AG04450 (cell line): Measurements from ENCODE around the gene TNFRSF6B. TPM values are rescaled to one million over a fixed set of nuclear protein-coding genes. Genes with fewer than 3 reads are reported as not detected.

Source experiments
- CTCF ChIA-PET: fragments of 300-600, 350-600 bp; formaldehyde crosslinking; extraction: SDS; loops from one replicate; lab custom pipeline; 2022; ENCODE audit warnings: antibody characterized with exemption, inconsistent platforms; lab: Charles Lee
- POLR2A ChIA-PET: fragments of 350-600 bp; formaldehyde crosslinking; extraction: SDS; loops from one replicate; lab custom pipeline; 2021; ENCODE audit warnings: antibody characterized with exemption, inconsistent platforms; lab: Yijun Ruan, JAX
- DNase-seq: peaks from one replicate; pipeline ENCODE4 v3.0.0-alpha.2; 2011; ENCODE audit warnings: low read depth, low spot score
- H3K27ac ChIP-seq: one replicate; pipeline ENCODE4 v1.5.1; 2012; ENCODE audit warnings: low read depth, low read length, control low read depth
- H3K27me3 ChIP-seq: one replicate; pipeline ENCODE4 v1.6.0; 2012; ENCODE audit warnings: low read length; ENCODE audit not compliant: control insufficient read depth, insufficient read depth
- H3K4me3 ChIP-seq: 2 replicates; pipeline ENCODE4 v1.5.1; 2011; ENCODE audit warnings: mild to moderate bottlenecking, low read depth, low read length, control low read depth
- H3K9me3 ChIP-seq: 2 replicates; pipeline ENCODE4 v1.5.1; 2012; ENCODE audit warnings: low read length; ENCODE audit not compliant: control insufficient read depth, insufficient read depth
- polyA plus RNA-seq: library from polyadenylated mRNA; depleted of rRNA; stranded (reverse); fragments of >200 nt; gene quantifications from 2 replicates; pipeline ENCODE4 v1.2.3, GENCODE V29; 2011; rRNA removed
- small RNA-seq: library from RNA; depleted of rRNA; stranded (forward); fragments of <200 nt; gene quantifications from one replicate; pipeline ENCODE3, GENCODE V24; 2012; ENCODE audit warnings: low read depth; ENCODE audit not compliant: insufficient read length
- TF ChIP-seq, protein P1 (sequence below): IDR thresholded peaks from 2 replicates; pipeline ENCODE4 v1.5.1; 2011; ENCODE audit warnings: low read depth, low read length, control low read depth, inconsistent platforms

The TNFRSF6B gene
- polyA plus RNA-seq, 1 experiment = 2.5 TPM

DNA sequence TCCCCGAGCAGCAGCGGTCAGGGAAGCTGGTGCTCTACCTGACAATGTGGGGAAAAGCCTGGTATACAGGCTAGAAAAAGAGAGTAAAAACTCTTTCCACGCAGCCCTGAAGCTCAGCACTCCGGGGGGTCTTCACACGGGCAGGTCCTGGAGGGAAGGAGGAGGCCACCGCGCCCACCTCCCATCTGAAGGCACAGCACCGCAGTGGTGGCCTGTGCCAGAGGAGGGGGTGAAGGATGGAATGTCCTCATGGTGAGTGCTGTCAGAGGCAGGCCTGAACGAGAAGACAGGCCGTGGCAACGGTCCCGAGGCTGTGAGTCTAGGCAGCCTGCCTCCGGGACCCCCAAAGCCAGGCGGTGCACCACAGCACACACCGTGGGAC is 49.0 kb downstream of the TNFRSF6B start:
- DNase-seq = no peak
- CTCF ChIA-PET = no interaction called here
- H3K27me3 ChIP-seq = no peaks in the 10 kb centered on the region
- no peak overlapping the region for H3K27ac ChIP-seq
- H3K9me3 ChIP-seq = no peaks in the 10 kb centered on the region; the same call in 1 of the 2 replicates
- TF ChIP-seq, protein P1, sequence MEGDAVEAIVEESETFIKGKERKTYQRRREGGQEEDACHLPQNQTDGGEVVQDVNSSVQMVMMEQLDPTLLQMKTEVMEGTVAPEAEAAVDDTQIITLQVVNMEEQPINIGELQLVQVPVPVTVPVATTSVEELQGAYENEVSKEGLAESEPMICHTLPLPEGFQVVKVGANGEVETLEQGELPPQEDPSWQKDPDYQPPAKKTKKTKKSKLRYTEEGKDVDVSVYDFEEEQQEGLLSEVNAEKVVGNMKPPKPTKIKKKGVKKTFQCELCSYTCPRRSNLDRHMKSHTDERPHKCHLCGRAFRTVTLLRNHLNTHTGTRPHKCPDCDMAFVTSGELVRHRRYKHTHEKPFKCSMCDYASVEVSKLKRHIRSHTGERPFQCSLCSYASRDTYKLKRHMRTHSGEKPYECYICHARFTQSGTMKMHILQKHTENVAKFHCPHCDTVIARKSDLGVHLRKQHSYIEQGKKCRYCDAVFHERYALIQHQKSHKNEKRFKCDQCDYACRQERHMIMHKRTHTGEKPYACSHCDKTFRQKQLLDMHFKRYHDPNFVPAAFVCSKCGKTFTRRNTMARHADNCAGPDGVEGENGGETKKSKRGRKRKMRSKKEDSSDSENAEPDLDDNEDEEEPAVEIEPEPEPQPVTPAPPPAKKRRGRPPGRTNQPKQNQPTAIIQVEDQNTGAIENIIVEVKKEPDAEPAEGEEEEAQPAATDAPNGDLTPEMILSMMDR = no peak
- POLR2A ChIA-PET = no interaction called here
- no peak overlapping the region for H3K4me3 ChIP-seq

- Histone ChIP-seq H3K27ac (no peak overlapping the region), H3K4me3 (no peak overlapping the region), H3K27me3 (no peaks in the 10 kb centered on the region), H3K9me3 (no peaks in the 10 kb centered on the region; the same call in 1 of the 2 replicates)
- ChIA-PET POLR2A (no interaction called here), CTCF (no interaction called here)
- no peak for DNase-seq
- TF ChIP-seq, protein P1 = no peak
Measured at GRCh38 chr20:63745961-63746731, 49.7 kb downstream of the TNFRSF6B start.

DNA sequence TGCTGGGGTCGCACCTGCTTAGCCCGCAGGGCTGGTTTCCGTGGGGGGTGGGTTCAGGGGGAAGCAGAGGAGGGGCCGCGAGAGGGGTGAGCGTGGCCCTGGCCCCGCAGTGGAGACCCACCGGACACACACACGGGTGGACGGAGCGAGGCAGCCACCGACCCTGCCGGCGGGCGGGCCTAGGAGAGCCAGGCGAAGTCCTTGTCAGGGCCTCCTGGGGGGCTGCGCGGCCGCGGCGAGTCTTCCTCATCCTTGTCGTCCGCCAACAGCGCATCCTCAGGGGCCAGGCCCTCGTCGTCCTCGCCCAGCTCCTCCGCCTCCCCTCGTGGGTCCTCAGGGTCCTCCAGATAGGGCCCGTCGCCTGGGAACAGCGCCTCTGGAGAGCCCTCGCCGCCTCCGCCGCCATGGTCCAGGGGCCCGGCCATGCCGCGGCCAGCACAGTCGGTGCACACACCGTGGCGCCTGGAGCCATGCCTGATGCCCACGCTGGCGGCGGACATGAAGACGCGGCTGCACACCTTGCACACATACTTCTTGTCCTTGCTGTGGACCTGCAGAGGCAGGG is 50.4 kb downstream of the TNFRSF6B start:
- TF ChIP-seq, protein P1 = no peak
- ChIA-PET CTCF (no interaction called here), POLR2A (no interaction called here)
- Histone ChIP-seq H3K9me3 (no peaks in the 10 kb centered on the region; the same call in 1 of the 2 replicates), H3K4me3 (no peak overlapping the region), H3K27ac (no peak overlapping the region), H3K27me3 (no peaks in the 10 kb centered on the region)
- no peak for DNase-seq

GRCh38 chr20:63747622-63748069 is 51.2 kb downstream of the TNFRSF6B start:
- ChIA-PET CTCF (no interaction called here), POLR2A (no interaction called here)
- peaks cover under 1% of the 10 kb centered on the region; the same call in 1 of the 2 replicates for H3K9me3 ChIP-seq
- DNase-seq = no peak
- H3K27ac ChIP-seq = no peak overlapping the region
- no peaks in the 10 kb centered on the region for H3K27me3 ChIP-seq
- no peak overlapping the region for H3K4me3 ChIP-seq
- TF ChIP-seq, protein P1 = no peak

Small RNA genes lying within 50 kb of the gene (small RNA-seq; reads per million reads assigned to genes)
- gene LIME1 = not detected
- not detected for gene TNFRSF6B

Other genes starting within 250 kb of the TNFRSF6B start
- gene KCNQ2, start 224.0 kb upstream of the TNFRSF6B start, polyA plus RNA-seq = not detected in 2 replicates
- 0.94 and 0.99 TPM in 2 replicates for gene EEF1A2, start 197.6 kb upstream of the TNFRSF6B start, polyA plus RNA-seq
- 13.5 and 21.7 TPM in 2 replicates for gene PPDPF, start 175.9 kb upstream of the TNFRSF6B start, polyA plus RNA-seq
- gene PTK6, start 159.3 kb upstream of the TNFRSF6B start, polyA plus RNA-seq = 0.02 TPM in 1 of 2 replicates, not detected in the other
- not detected in 2 replicates for gene SRMS, start 148.9 kb upstream of the TNFRSF6B start, polyA plus RNA-seq
- gene FNDC11, start 142.5 kb upstream of the TNFRSF6B start, polyA plus RNA-seq = 0.64 and 0.76 TPM in 2 replicates
- 4.6 and 7.0 TPM in 2 replicates for gene HELZ2, start 122.4 kb upstream of the TNFRSF6B start, polyA plus RNA-seq
- 6.3 and 7.3 TPM in 2 replicates for gene GMEB2, start 69.6 kb upstream of the TNFRSF6B start, polyA plus RNA-seq
- gene STMN3, start 43.2 kb upstream of the TNFRSF6B start, polyA plus RNA-seq = 21.8 and 26.9 TPM in 2 replicates
- 11.3 and 14.6 TPM in 2 replicates for gene RTEL1, start 38.3 kb upstream of the TNFRSF6B start, polyA plus RNA-seq
- 21.4 and 23.8 TPM in 2 replicates for gene ARFRP1, start 11.3 kb downstream of the TNFRSF6B start, polyA plus RNA-seq
- 8.7 and 10.6 TPM in 2 replicates for gene ZGPAT, start 11.4 kb downstream of the TNFRSF6B start, polyA plus RNA-seq
- 1.5 and 1.8 TPM in 2 replicates for gene LIME1, start 40.0 kb downstream of the TNFRSF6B start, polyA plus RNA-seq
- 26.0 and 27.6 TPM in 2 replicates for gene SLC2A4RG, start 43.1 kb downstream of the TNFRSF6B start, polyA plus RNA-seq
- 2.0 and 2.8 TPM in 2 replicates for gene ZBTB46, start 134.6 kb downstream of the TNFRSF6B start, polyA plus RNA-seq
- not detected in 2 replicates for gene ABHD16B, start 164.8 kb downstream of the TNFRSF6B start, polyA plus RNA-seq
- 202 and 219 TPM in 2 replicates for gene TPD52L2, start 168.6 kb downstream of the TNFRSF6B start, polyA plus RNA-seq
- gene DNAJC5, start 198.5 kb downstream of the TNFRSF6B start, polyA plus RNA-seq = 36.7 and 40.9 TPM in 2 replicates